Esophagus muscularis mucosa (tissue), 3 donors: ENCODE data around the gene ERC2.

Experiments used
- POLR2A ChIP-seq: fragments of 450-650 bp; IDR thresholded peaks from one replicate; pipeline ENCODE4 v1.6.1; 2017; ENCODE audit warnings: antibody characterized with exemption, moderate library complexity, mild to moderate bottlenecking, low read depth
- TF ChIP-seq, protein P1 (sequence below), 3 experiments: fragments of 200-600 bp in 2 of 3; fragments of 450-650 bp in 1 of 3; sonication (generic) in 2 of 3; IDR thresholded peaks; one replicate each; pipeline ENCODE4 v1.5.1; 2017 to 2019; ENCODE audit warnings: antibody characterized with exemption in 3 of 3, mild to moderate bottlenecking in 2 of 3, moderate library complexity in 1 of 3

DNA sequence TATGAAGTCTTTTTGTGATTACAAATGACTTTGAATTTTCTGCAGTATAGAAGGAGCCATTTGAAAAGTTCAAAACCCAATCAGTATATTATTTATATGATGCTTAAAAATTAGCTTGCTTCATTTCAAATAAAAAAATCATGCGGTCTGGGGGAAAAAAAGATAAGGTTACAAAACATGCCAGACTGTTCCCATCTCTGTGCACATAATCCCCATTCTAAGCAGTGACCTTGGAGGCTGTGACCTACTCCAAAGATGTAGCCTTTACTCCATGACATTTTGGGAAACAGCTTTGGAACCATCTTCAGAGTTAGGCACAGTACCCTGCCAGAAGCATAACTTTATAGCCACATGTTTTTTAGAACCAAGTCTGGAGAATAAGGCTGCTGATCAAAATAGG, 533.5 kb downstream of the ERC2 start:
- TF ChIP-seq, protein P1, sequence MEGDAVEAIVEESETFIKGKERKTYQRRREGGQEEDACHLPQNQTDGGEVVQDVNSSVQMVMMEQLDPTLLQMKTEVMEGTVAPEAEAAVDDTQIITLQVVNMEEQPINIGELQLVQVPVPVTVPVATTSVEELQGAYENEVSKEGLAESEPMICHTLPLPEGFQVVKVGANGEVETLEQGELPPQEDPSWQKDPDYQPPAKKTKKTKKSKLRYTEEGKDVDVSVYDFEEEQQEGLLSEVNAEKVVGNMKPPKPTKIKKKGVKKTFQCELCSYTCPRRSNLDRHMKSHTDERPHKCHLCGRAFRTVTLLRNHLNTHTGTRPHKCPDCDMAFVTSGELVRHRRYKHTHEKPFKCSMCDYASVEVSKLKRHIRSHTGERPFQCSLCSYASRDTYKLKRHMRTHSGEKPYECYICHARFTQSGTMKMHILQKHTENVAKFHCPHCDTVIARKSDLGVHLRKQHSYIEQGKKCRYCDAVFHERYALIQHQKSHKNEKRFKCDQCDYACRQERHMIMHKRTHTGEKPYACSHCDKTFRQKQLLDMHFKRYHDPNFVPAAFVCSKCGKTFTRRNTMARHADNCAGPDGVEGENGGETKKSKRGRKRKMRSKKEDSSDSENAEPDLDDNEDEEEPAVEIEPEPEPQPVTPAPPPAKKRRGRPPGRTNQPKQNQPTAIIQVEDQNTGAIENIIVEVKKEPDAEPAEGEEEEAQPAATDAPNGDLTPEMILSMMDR (IDR thresholded peaks at IDR 0.05) = no peak
- no peak for TF ChIP-seq POLR2A
